GM12878 (cell line): Measurements from ENCODE around the gene PLEKHJ1. TPM values are rescaled to one million over a fixed set of nuclear protein-coding genes. Genes with fewer than 3 reads are reported as not detected.

Experiments used
- CHD1 ChIP-seq: IDR thresholded peaks from 2 replicates; pipeline ENCODE4 v1.6.1; 2012; ENCODE audit warnings: low read depth, low read length, improper control_type of control experiment
- CREM ChIP-seq: IDR thresholded peaks from 2 replicates; pipeline ENCODE4 v1.6.1; 2014; ENCODE audit warnings: antibody characterized with exemption, low read depth
- FOXK2 ChIP-seq: fragments of 450-650 bp; IDR thresholded peaks from 2 replicates; pipeline ENCODE4 v1.6.1; 2017; ENCODE audit warnings: mild to moderate bottlenecking, moderate library complexity
- HCFC1 ChIP-seq: fragments of 150-350 bp; IDR thresholded peaks from 2 replicates; pipeline ENCODE4 v1.6.1; 2014; ENCODE audit warnings: low read length
- HDAC6 ChIP-seq: fragments of 200-600 bp; sonication (generic); IDR thresholded peaks from one replicate; pipeline ENCODE4 v1.8.0; 2017; ENCODE audit warnings: antibody characterized with exemption; ENCODE audit not compliant: unreplicated experiment
- IRF4 ChIP-seq: IDR thresholded peaks from 2 replicates; pipeline ENCODE4 v1.6.1; 2011; ENCODE audit warnings: low read depth, low read length
- JUNB ChIP-seq: IDR thresholded peaks from 2 replicates; pipeline ENCODE4 v1.6.1; 2016; ENCODE audit warnings: antibody characterized with exemption, mild to moderate bottlenecking
- POLR2A ChIP-seq: IDR thresholded peaks from 2 replicates; pipeline ENCODE4 v1.6.1; 2011; ENCODE audit warnings: low read depth, mild to moderate bottlenecking, low read length
- RAD51 ChIP-seq: fragments of 450-650 bp; IDR thresholded peaks from 2 replicates; pipeline ENCODE4 v1.6.1; 2016; ENCODE audit warnings: moderate library complexity, mild to moderate bottlenecking, inconsistent platforms
- RELA ChIP-seq: fragments of 450-650 bp; IDR thresholded peaks from 2 replicates; pipeline ENCODE4 v1.8.0; 2014; ENCODE audit warnings: borderline replicate concordance; ENCODE audit not compliant: partially characterized antibody
- RFX5 ChIP-seq: IDR thresholded peaks from 2 replicates; pipeline ENCODE4 v1.6.1; 2011; ENCODE audit warnings: low read depth, low read length, improper control_type of control experiment
- RUNX3 ChIP-seq: IDR thresholded peaks from 2 replicates; pipeline ENCODE4 v1.6.1; 2012; ENCODE audit warnings: low read length, inconsistent platforms
- SMC3 ChIP-seq: IDR thresholded peaks from 2 replicates; pipeline ENCODE4 v1.6.1; 2011; ENCODE audit warnings: low read length, improper control_type of control experiment, borderline replicate concordance
- TBL1XR1 ChIP-seq: IDR thresholded peaks from 2 replicates; pipeline ENCODE4 v1.6.1; 2012; ENCODE audit warnings: low read depth, low read length, improper control_type of control experiment
- YY1 ChIP-seq: IDR thresholded peaks from 2 replicates; pipeline ENCODE4 v1.6.1; 2011; ENCODE audit warnings: low read depth, mild to moderate bottlenecking, low read length
- ZNF24 ChIP-seq: fragments of 450-650 bp; IDR thresholded peaks from 2 replicates; pipeline ENCODE4 v1.6.1; 2017; ENCODE audit warnings: antibody characterized with exemption, mild to moderate bottlenecking
- polyA plus RNA-seq, 11 experiments: library from polyadenylated mRNA; depleted of rRNA in 4 of 11; unstranded in 6 of 11; stranded (reverse) in 5 of 11; fragments of >200 nt; fragmentation: Nextera tagmentation in 4 of 11; fragmentation: Illumina TruSeq in 1 of 11; extraction: Ambion mirVana in 4 of 11; extraction: Trizol in 1 of 11; gene quantifications; 1 replicate in 1 of 11; 2 replicates in 10 of 11; pipeline versions ENCODE4 v1.2.1 to v1.2.3, GENCODE V29; 2011 to 2016; ENCODE audit warnings: inconsistent platforms in 2 of 11, missing spikeins in 2 of 11, low read depth in 1 of 11
- total RNA-seq, 4 experiments: library from RNA; depleted of rRNA in 3 of 4; stranded (reverse); fragments of >200 nt in 3 of 4; fragmentation: Illumina TruSeq in 1 of 4; extraction: Trizol in 1 of 4; gene quantifications; 2 replicates each; pipeline versions ENCODE4 v1.2.1 to v1.2.3, GENCODE V29; 2013 to 2021
- TF ChIP-seq, protein P1 (sequence below): fragments of 450-650 bp; formaldehyde crosslinking; IDR thresholded peaks from 2 replicates; pipeline ENCODE4 v1.4.0; 2020; ENCODE audit warnings: mild to moderate bottlenecking, moderate library complexity
- TF ChIP-seq, protein P2 (sequence below): IDR thresholded peaks from 2 replicates; pipeline ENCODE4 v1.6.1; 2012; ENCODE audit warnings: mild to moderate bottlenecking, low read depth, low read length
- TF ChIP-seq, protein P3 (sequence below): fragments of 450-650 bp; IDR thresholded peaks from 2 replicates; pipeline ENCODE4 v1.6.1; 2017; ENCODE audit warnings: mild to moderate bottlenecking, low read depth, inconsistent platforms; ENCODE audit not compliant: poor library complexity, severe bottlenecking

PLEKHJ1 gene
- total and polyA plus RNA-seq, 10 of the 15 experiments (the other 5 are each of a cell fraction or from before 2014, with no cell fraction given), result 1.3 to 133 (median 75.0) TPM

- TF ChIP-seq RUNX3, result peak; percentile 79
- no peak for TF ChIP-seq FOXK2
- no peak for TF ChIP-seq RAD51
- no peak for TF ChIP-seq CHD1
- no peak for TF ChIP-seq YY1
- no peak for TF ChIP-seq HDAC6
- TF ChIP-seq, protein P1, sequence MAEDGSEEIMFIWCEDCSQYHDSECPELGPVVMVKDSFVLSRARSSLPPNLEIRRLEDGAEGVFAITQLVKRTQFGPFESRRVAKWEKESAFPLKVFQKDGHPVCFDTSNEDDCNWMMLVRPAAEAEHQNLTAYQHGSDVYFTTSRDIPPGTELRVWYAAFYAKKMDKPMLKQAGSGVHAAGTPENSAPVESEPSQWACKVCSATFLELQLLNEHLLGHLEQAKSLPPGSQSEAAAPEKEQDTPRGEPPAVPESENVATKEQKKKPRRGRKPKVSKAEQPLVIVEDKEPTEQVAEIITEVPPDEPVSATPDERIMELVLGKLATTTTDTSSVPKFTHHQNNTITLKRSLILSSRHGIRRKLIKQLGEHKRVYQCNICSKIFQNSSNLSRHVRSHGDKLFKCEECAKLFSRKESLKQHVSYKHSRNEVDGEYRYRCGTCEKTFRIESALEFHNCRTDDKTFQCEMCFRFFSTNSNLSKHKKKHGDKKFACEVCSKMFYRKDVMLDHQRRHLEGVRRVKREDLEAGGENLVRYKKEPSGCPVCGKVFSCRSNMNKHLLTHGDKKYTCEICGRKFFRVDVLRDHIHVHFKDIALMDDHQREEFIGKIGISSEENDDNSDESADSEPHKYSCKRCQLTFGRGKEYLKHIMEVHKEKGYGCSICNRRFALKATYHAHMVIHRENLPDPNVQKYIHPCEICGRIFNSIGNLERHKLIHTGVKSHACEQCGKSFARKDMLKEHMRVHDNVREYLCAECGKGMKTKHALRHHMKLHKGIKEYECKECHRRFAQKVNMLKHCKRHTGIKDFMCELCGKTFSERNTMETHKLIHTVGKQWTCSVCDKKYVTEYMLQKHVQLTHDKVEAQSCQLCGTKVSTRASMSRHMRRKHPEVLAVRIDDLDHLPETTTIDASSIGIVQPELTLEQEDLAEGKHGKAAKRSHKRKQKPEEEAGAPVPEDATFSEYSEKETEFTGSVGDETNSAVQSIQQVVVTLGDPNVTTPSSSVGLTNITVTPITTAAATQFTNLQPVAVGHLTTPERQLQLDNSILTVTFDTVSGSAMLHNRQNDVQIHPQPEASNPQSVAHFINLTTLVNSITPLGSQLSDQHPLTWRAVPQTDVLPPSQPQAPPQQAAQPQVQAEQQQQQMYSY, result no peak
- TF ChIP-seq RFX5, result no peak
- no peak for TF ChIP-seq ZNF24
- TF ChIP-seq JUNB, result no peak
- TF ChIP-seq TBL1XR1, result no peak
- TF ChIP-seq IRF4, result no peak
- TF ChIP-seq RELA, result no peak
- TF ChIP-seq CREM, result no peak
- 0 out of 2 replicates have a peak, but pooled peaks have one; percentile 56 for TF ChIP-seq POLR2A
- TF ChIP-seq SMC3, result no peak
- TF ChIP-seq HCFC1, result no peak
- TF ChIP-seq, protein P2, sequence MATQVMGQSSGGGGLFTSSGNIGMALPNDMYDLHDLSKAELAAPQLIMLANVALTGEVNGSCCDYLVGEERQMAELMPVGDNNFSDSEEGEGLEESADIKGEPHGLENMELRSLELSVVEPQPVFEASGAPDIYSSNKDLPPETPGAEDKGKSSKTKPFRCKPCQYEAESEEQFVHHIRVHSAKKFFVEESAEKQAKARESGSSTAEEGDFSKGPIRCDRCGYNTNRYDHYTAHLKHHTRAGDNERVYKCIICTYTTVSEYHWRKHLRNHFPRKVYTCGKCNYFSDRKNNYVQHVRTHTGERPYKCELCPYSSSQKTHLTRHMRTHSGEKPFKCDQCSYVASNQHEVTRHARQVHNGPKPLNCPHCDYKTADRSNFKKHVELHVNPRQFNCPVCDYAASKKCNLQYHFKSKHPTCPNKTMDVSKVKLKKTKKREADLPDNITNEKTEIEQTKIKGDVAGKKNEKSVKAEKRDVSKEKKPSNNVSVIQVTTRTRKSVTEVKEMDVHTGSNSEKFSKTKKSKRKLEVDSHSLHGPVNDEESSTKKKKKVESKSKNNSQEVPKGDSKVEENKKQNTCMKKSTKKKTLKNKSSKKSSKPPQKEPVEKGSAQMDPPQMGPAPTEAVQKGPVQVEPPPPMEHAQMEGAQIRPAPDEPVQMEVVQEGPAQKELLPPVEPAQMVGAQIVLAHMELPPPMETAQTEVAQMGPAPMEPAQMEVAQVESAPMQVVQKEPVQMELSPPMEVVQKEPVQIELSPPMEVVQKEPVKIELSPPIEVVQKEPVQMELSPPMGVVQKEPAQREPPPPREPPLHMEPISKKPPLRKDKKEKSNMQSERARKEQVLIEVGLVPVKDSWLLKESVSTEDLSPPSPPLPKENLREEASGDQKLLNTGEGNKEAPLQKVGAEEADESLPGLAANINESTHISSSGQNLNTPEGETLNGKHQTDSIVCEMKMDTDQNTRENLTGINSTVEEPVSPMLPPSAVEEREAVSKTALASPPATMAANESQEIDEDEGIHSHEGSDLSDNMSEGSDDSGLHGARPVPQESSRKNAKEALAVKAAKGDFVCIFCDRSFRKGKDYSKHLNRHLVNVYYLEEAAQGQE, result no peak
- TF ChIP-seq, protein P3, sequence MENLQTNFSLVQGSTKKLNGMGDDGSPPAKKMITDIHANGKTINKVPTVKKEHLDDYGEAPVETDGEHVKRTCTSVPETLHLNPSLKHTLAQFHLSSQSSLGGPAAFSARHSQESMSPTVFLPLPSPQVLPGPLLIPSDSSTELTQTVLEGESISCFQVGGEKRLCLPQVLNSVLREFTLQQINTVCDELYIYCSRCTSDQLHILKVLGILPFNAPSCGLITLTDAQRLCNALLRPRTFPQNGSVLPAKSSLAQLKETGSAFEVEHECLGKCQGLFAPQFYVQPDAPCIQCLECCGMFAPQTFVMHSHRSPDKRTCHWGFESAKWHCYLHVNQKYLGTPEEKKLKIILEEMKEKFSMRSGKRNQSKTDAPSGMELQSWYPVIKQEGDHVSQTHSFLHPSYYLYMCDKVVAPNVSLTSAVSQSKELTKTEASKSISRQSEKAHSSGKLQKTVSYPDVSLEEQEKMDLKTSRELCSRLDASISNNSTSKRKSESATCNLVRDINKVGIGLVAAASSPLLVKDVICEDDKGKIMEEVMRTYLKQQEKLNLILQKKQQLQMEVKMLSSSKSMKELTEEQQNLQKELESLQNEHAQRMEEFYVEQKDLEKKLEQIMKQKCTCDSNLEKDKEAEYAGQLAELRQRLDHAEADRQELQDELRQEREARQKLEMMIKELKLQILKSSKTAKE, result no peak
Observed at GRCh38 chr19:2282062-2282861, 46.1 kb upstream of the PLEKHJ1 start, which contains the start of gene PEAK3 (continued).
